HG02943 (cell line): Measurements from ENCODE around the gene DLX5.

Experiments
- ATAC-seq: cut with Tn5 transposase; IDR thresholded peaks from one replicate; pipeline ENCODE4 v1.9.1; 2021; ENCODE audit warnings: mild to moderate bottlenecking, low read depth, moderate library complexity; ENCODE audit not compliant: unreplicated experiment

Gene DLX5

DNA sequence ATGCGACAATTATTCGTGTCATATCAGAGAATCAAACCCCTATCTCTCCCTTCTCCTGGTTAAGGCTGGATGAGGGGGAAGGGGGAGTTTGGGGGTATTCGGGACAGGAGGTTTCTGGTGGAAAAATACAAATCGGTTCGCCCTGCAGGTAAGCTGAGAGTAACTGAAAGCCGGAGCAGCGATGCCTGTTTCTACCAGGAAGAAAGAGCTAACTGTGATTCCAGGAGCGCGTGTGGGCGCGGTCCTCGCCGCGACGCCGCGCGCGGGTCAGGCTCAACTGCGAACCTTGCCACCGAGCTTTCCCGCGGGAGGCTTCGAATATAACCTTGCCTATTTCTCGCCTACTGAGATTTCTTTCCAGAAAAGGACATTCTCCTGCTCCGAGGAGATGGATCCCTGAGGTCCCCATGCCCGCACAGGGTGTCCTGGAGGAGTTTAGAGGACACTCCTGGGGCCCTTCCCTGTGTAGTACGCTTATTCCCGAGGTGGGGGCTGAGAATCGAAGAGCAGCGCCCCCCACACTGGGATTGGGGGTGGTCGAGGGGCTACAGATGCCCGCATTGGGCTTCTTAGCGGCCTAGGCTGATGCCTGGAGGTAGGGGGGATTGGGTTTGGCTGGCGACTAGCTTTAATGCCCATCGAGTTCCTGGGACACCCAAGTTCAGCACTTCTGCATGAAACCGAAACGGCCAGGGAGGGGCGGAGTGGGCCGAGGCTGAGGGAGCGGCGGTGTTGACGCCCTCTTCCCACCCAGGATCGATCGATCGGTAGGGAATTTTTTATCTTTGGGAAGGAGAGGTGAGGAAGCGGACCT, 32.2 kb downstream of the DLX5 start:
- ATAC-seq, result no peak

DNA sequence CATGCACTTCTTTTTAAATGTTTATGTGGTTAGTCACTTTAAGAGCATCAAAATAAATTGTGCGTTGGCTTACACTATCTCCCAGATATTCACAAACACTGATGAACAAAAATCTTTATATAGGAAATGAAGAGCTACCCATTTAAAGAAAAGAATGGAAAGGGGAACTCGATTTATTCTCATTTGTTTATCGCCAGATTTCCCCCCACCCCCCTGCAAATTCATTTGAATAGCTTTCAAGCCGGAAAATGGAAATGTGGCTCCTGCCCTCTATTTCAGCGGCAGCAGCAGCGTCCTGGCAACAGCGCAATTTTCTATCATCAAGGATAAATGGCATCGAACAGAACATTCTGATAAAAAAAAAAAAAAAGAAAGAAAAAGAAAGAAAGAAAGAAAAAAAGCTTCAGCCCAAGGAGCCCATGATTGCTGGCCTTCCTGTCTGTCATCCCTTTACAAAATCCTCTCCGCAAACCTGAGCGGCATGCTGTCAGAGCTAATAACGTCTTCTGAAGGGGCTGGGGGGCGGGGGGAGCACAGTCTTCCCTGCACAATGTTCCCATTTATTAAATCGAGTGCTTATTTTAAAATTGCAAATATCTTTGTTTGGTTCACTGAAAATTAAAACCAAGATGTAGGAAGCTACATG, 33.0 kb downstream of the DLX5 start:
- no peak for ATAC-seq

DNA sequence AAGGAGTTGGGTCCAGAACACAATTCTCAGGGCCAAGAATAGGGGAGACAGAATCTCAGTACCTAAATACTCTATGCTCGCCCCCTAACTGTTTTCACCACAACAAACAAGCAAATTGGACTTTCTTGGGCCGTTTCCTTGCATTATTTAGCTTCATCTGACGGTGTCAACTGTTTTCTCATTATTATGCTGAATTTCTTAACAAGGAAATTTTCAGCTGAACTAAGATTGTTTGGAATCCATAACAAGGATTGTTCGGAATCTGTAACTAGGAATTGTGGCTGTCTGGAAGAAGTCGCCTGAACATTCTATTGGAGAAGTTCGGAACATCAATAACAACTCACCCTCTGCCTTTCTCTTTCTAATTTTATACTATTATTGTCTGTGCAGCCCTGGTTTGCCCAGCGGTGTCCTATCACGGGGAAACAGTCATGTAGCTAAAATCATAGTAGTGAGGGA, 34.7 kb downstream of the DLX5 start:
- ATAC-seq, result no peak

DNA sequence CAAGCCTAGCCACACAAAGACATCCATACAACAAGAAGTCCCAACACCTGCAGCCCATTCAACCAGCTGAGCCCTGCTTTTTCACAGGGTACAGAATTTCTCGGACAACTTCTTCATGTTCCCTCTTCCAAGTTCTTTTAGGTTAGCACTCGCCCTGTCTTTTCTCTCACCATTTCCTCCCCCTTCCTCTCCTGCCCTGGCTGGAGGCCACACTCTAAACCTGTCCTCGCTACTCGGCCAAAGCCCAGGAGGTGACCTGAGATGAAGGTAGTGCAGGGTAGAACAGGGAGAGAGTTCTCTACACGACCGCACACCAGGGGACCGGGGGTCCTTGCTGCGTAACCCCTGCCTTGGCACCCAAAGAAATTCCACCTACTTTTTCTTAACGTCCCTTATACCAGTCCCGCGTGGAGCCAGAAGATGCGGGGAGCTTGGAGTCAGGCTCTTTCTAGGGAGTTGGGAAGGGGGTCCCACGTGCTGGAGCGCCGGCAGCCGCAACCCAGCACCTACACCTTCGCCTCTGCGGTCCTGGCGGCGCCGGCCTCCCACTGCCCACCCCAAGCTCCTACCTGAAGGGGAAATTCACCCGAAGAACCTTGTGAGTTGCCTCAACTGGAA, 35.3 kb downstream of the DLX5 start:
- ATAC-seq, result no peak

DNA sequence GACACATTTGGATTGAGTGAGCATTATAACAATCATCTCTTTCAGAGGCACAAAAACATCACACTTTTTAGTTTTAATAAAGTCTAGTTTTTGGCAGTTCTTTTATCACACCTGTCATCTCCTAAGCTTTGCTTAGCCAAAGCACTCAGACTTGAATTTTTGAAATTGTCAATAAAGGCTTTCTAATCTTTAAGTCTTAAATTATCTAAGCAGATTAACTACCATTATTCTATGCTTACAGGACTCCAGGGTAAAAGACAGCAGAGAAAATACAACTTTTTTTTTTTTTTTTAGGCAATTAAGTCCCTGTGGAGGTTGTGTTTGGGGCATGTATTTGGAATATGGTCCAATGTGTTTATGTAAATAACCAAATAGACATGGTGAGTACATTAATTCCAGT, 36.9 kb downstream of the DLX5 start:
- no peak for ATAC-seq

DNA sequence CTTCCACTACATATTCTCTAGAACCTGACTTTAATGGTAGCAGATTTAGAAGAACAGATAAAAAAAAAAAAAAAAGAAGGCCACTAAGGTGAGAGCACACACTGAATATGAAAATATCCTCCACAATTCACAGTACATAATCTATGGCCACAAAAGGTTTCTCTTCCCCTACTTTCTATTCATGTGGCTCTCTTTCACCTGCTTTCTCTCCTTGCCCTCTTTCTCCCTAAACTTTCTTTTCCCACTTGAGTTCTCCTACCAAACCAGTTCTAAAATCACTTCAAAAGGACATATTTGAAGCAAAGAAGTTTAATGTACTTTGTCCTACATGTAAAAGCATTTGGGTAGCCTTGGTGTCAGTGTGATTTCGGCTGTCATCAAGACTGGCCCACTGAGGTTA, 37.7 kb downstream of the DLX5 start:
- ATAC-seq, result no peak

DNA sequence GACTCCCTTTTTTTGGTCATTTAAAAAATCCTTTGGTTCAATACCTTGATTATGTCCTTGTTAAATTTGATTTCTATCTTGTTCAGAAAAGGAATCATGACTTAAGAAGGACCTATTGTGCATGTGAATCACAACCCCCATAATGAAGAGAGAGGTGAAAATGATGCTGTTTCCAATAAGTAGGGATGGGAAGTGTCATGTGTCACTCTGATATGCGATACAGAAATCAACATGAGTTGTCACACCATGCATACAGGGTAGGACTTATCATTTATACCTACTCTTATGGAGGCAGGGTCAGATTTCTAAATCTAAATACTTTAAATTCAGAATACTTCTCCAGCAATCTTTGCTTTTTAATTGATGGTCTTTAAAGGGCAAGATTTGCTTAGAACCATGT, 38.6 kb downstream of the DLX5 start:
- ATAC-seq, result no peak

DNA sequence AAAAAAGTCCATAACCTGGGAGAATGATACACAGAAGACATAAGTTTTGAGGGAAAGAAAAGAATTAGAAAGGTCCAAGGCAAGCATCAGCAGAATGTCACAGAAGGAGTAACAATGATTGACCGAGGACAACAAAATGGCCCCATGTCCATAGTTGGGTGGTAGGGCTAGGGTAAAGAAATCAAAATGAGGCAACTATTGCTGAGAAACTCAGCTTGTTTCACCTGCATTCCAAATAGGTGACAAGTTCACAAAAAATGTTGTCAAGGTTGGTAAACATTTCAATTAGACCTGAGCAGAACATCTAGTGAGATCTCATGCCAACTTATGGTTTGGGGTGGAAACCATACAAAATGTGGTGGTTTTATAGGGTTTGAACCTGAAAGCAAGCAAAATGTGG, 42.0 kb downstream of the DLX5 start:
- no peak for ATAC-seq

DNA sequence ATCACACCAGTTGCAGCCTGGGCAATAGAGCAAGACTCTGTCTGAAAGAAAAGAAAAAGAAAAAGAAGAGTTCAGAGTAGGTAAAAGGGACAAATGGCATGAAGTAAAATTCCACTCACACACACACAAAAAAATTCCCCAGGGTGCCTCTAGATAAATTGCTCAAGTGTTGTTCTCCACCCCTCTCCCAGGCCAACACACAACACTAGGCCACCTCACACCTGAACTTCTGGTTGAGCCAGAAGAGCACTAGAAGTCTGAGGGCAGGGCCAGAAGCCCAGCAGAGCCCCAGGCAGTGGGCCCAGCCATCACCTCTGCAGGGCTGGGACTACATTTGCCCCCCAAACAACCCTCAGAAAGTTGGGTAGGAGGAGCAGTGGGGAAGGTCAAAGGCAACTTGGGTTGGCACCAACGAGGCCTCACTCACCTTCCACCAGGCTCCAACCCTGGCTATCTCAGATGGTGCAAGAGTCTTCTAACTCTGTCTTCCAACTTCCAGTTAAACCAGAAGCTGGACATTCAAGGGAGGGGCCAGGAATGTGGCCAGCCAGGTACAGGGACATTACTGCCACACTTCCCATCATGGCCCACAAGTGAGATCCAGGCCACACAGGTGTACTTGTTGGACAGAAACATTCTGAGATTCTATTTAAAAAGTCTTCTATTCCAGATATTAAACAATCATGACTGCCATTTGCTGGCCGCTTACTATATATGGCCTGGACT, 44.9 kb downstream of the DLX5 start:
- ATAC-seq, result no peak

DNA sequence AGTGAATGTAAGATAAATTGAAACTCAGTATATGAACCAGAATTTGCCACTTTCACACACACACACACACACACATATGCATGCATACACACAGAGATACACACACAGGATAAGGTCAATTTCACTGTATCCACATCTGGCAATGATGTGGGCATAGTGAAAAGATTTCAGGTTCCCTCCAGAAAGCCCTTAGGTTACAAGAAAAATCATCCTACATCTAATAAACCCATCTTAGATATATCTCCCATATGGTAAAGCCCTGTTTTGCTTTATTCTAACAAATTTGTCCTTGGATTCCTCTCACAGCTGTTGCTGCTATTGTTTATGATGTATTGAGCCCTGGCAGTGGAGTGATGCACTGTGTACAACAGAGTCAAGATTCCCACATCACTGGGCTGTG, 47.2 kb downstream of the DLX5 start:
- ATAC-seq, result no peak

DNA sequence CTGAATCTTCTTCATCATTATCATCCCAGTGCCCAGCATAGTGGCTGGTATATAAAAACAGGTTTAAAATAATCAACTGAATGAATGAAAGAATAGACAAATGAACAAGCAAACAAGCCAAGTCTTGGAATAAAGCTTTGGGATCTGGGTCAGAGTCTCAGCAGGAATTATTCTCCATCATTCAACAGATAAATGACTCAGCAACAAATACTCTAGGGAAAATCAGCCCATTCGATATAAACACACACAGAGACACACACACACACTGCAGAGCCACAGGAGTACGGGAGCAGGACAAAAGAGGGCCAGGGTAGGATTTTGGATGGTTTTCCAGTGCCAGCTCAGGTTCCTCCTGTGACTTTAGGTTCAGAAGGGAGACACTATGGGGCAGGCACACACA, 48.5 kb downstream of the DLX5 start:
- ATAC-seq, result no peak

DNA sequence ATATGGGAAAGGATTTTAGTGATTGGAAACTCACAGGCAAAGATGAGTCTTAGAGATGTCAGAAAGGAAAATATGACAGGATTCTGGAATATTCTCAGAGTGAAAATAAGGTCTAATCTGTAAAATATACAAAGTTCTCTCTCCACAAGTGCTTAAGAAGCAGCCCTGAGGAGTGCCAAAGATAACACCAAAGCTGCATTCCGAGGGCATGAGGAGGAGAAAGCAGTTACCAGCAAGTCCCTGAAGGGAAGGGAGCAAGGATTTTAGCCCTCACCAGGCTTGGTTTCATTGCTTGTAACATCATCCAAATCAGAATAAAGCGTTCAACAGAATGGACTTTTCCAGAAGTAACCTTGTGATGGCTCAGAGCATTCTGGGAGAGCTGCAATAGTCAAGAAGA, 50.6 kb downstream of the DLX5 start:
- ATAC-seq, result no peak

DNA sequence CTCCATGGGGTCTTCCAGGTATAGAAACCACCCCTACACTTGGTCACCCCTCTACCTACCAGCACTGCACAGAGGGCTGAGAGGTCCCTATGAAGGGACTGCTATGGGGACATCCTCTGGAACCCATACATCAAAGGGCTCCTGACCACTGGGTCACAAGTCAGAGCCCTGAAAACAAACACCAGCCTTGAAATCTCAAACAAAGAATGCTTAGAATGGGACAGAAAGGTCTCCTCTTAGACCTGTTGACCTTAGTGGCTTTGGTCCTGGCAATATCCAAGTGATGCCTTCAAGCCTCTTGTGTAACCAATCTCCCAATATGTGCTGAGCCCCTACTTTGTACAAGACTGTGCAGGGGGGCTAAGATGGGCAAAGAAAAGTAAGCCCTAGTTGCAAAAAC, 53.9 kb downstream of the DLX5 start:
- ATAC-seq, result no peak
